GM21717 (cell line): ENCODE results near the gene PSAPL1.

Source experiments
- ATAC-seq: cut with Tn5 transposase; IDR thresholded peaks from one replicate; pipeline ENCODE4 v1.9.1; 2021; ENCODE audit warnings: mild to moderate bottlenecking, moderate library complexity; ENCODE audit not compliant: unreplicated experiment

Gene PSAPL1

GRCh38 chr4:7421356-7422150 is 13.2 kb downstream of the PSAPL1 start:
- no peak for ATAC-seq

GRCh38 chr4:7420661-7421040 is 14.1 kb downstream of the PSAPL1 start:
- no peak for ATAC-seq

- no peak for ATAC-seq
Measured at GRCh38 chr4:7419961-7420660, 14.6 kb downstream of the PSAPL1 start.

- no peak for ATAC-seq
Measured at GRCh38 chr4:7418131-7418943, 16.4 kb downstream of the PSAPL1 start.

- ATAC-seq, result no peak
Measured at GRCh38 chr4:7417639-7418038, 17.1 kb downstream of the PSAPL1 start.

- ATAC-seq, result no peak
Measured at GRCh38 chr4:7416745-7417432, 17.8 kb downstream of the PSAPL1 start.

GRCh38 chr4:7415927-7416686 is 18.6 kb downstream of the PSAPL1 start:
- ATAC-seq, result no peak

GRCh38 chr4:7414736-7415510 is 19.8 kb downstream of the PSAPL1 start:
- no peak for ATAC-seq

- ATAC-seq, result no peak
Measured at GRCh38 chr4:7414046-7414445, 20.7 kb downstream of the PSAPL1 start.

- no peak for ATAC-seq
Measured at GRCh38 chr4:7412554-7412912, 22.2 kb downstream of the PSAPL1 start.

GRCh38 chr4:7411896-7412553 is 22.7 kb downstream of the PSAPL1 start:
- no peak for ATAC-seq

- no peak for ATAC-seq
Measured at GRCh38 chr4:7411491-7411890, 23.2 kb downstream of the PSAPL1 start.

GRCh38 chr4:7410446-7410845 is 24.3 kb downstream of the PSAPL1 start:
- no peak for ATAC-seq

- no peak for ATAC-seq
Measured at GRCh38 chr4:7408166-7408565, 26.6 kb downstream of the PSAPL1 start.

GRCh38 chr4:7403001-7403400 is 31.7 kb downstream of the PSAPL1 start:
- ATAC-seq, result no peak

GRCh38 chr4:7402526-7402925 is 32.2 kb downstream of the PSAPL1 start:
- no peak for ATAC-seq

- ATAC-seq, result no peak
Measured at GRCh38 chr4:7400671-7401298, 33.9 kb downstream of the PSAPL1 start.

- no peak for ATAC-seq
Measured at GRCh38 chr4:7399440-7400234, 35.1 kb downstream of the PSAPL1 start.
